Activated T-helper 1 cell treated with anti-CD3 and anti-CD28 coated beads, Interleukin-12 subunit alpha, Interleukin-12 subunit beta, Interleukin-2, Interleukin-4 antibody, amounts not matched to agents 30 ng/mL and 10 ng/mL and 1 ng/mL, durations not matched to agents 14 hours and 24 hours and 36 hours (primary cell): ENCODE measurements around the gene TEDDM1. TPM values are rescaled to one million over a fixed set of nuclear protein-coding genes. Genes with fewer than 3 reads are reported as not detected.
"Not testable (repeated sequence)": the region's sequence is repeated elsewhere in the genome, so short reads cannot be mapped to it uniquely, and the experiment has no call there.

Experiments
- DNase-seq: peaks from one replicate; pipeline ENCODE4 v3.0.0; 2021; ENCODE audit warnings: low spot score
- H3K27ac Mint-ChIP-seq: one replicate; pipeline ENCODE4 v1.8.0; 2021; ENCODE audit warnings: mild to moderate bottlenecking, mixed read lengths
- H3K27me3 Mint-ChIP-seq: one replicate; pipeline ENCODE4 v1.8.0; 2022; ENCODE audit warnings: mild to moderate bottlenecking, moderate library complexity, mixed read lengths; ENCODE audit not compliant: insufficient read depth
- H3K36me3 Mint-ChIP-seq: one replicate; pipeline ENCODE4 v1.8.0; 2021; ENCODE audit warnings: low read depth, mixed read lengths
- H3K4me1 Mint-ChIP-seq: one replicate; pipeline ENCODE4 v1.8.0; 2021; ENCODE audit warnings: low read depth, mixed read lengths
- H3K4me3 Mint-ChIP-seq: one replicate; pipeline ENCODE4 v1.8.0; 2021; ENCODE audit warnings: mild to moderate bottlenecking, moderate library complexity, mixed read lengths
- H3K9me3 Mint-ChIP-seq: one replicate; pipeline ENCODE4 v1.8.0; 2021; ENCODE audit warnings: mixed read lengths
- intact Hi-C: fragments of 100-400 bp; cut with micrococcal nuclease; formaldehyde crosslinking; loops from one replicate; pipeline ENCODE4 v1.15.1; 2024
- total RNA-seq: library from RNA; stranded (reverse); gene quantifications from 2 replicates; pipeline ENCODE4 v1.2.3, GENCODE V29; 2022

Gene TEDDM1, protein sequence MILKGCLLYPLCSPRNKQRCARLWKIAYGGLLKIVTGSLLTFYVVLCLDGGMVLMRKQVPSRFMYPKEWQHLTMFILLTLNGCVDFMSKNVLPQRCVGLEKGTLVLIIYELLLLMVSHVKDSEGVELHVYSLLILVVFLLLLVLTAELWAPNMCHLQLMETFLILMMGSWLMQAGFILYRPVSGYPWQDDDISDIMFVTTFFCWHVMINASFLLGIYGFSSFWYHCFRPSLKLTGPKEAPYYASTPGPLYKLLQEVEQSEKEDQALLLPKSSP
- not detected in 2 replicates for total RNA-seq

DNA sequence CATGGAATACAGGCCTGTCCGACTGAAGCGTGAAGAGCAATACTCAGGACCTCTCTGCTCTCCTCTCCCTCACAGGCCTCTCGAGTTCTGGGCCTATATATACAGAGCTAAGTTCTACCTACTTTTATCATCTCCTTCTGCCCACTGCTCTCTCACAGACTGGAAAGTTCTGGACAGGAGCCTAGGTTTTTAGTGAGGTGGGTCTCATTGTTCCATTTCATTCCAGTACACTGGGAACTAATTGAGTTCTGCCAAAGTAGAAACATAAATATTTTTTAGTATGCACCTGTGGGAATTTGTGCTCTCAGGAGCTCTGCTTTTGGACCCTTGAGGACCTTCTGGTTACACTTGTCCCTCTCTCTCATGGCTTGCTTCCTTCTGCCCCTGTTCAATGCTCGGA, at the start of gene TEDDM1:
TSS of gene TEDDM1 (minus strand) at position 101 of the 400 bp plus-strand sequence. CDS start 182 bp downstream, outside the sequence.
- no peak within 1 kb of the TSS for H3K4me3 Mint-ChIP-seq
- H3K9me3 Mint-ChIP-seq, result peaks cover 4% of the 10 kb centered on the region
- no peak for DNase-seq
- H3K27me3 Mint-ChIP-seq, result peaks cover 24% of the 10 kb centered on the region
- intact Hi-C loops, result no loop called here
- peaks cover 7% of the 10 kb centered on the region for H3K4me1 Mint-ChIP-seq
- no peak within 1 kb of the TSS for H3K27ac Mint-ChIP-seq
- H3K36me3 Mint-ChIP-seq, result peaks cover 3% of the 10 kb centered on the region

DNA sequence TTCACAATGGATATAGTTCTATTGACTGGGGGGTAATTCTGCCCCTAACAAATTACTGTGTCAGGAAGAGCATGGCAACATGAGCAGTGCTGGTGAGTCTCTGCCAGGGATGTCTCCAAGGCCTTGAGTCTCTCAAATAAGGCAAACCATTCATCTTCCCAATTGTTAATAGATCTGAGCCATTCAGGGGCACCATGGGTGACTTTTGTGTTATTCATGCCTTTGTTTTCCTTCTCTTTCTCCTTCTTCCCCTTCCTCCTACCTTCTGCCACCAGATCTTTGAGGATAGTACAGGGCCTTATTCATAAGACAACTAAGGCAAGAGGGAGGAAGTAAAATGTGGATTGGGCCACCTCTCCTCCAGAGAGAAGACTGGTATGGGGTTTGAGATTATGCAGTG, 49.6 kb upstream of the TEDDM1 start, which contains the start of gene RGSL1:
TSS of gene RGSL1 (plus strand) at position 60 of the 400 bp plus-strand sequence. CDS start at position 80, 20 bp downstream.
- intact Hi-C loops, result no loop called here
- no peak within 1 kb of the TSS for H3K4me3 Mint-ChIP-seq
- no peak within 1 kb of the TSS for H3K27ac Mint-ChIP-seq
- H3K27me3 Mint-ChIP-seq, result peaks cover 4% of the 10 kb centered on the region
- H3K36me3 Mint-ChIP-seq, result no peaks in the 10 kb centered on the region
- peaks cover 7% of the 10 kb centered on the region for H3K4me1 Mint-ChIP-seq
- no peaks in the 10 kb centered on the region for H3K9me3 Mint-ChIP-seq
- no peak for DNase-seq

DNA sequence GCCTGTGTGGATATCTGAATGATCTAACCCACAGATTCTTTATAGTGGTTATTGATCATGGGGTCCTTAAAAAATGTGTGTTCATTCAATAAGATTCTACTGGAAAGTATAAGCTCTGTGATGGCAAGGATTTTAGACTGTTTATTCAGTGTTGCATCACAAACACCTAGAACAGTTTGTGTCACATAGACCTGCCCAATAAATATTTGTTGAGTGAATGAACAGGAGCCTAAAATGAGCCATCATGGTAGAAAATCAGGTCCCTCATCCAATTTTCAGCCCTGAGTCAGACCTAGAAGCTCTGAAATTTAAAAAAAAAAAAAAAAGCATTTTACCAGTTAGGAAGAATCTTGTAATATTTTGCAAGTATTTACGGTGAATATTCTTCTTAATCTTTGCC, 47.2 kb upstream of the TEDDM1 start:
- Mint-ChIP-seq H3K4me1 (peaks cover 7% of the 10 kb centered on the region), H3K4me3 (no peak overlapping the region), H3K36me3 (no peaks in the 10 kb centered on the region), H3K27me3 (peaks cover 3% of the 10 kb centered on the region), H3K27ac (no peak overlapping the region), H3K9me3 (no peaks in the 10 kb centered on the region)
- intact Hi-C loops, result loop anchor here (2.0 kb wide), 2 partner anchors 147 to 363 kb away; no protein-coding TSS in a partner anchor
- no peak for DNase-seq

DNA sequence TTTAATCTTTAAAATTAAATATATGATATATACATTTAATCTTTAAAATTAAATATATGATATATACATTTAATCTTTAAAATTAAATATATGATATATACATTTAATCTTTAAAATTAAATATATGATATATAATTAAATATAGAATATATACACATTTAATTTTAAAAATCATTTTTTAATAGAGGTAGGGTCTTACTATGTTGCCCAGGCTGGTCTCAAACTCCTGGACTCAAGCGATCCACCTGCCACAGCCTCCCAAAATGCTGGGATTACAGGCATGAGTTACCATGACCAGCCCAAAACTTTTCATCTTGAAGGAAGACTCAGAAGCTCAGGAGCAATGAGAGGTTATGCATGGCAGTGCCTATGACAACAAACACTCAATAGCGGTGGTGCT, 46.7 kb upstream of the TEDDM1 start:
- H3K36me3 Mint-ChIP-seq, H3K9me3 Mint-ChIP-seq, H3K27ac Mint-ChIP-seq, DNase-seq, H3K27me3 Mint-ChIP-seq, H3K4me1 Mint-ChIP-seq, H3K4me3 Mint-ChIP-seq: not testable (repeated sequence)
- intact Hi-C loops, result loop anchor here (2.0 kb wide), 2 partner anchors 148 to 362 kb away; no protein-coding TSS in a partner anchor

DNA sequence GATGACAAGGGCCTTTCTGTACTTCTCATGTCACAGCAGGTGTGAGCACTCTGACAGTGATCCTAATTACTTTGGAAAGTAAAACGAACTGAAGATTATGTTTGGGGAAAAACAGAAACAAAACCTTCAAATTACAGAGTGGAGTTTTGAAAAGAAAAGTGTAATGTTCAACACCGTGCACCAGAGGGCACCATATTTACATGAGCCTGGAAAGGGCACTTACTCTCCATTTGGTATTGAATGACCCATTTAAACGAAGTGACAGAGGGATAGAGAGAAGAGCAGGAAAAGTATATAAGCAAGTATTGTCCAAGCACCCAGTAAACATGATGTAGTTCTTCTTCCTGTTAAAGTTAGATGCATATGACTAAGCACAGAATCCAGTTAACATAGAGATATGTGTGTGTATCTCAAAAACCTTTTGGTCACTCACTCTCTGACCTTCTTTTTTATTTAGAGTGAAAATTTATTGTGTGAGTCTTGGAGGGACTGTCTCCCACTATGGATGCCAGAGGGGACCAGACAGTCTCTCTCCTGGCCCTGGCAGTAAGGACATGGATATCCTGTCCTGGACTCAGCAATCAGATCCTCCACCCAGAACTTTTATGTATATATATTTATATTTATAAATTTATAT, 45.7 kb upstream of the TEDDM1 start:
- intact Hi-C loops, result loop anchor here (1.0 to 2.0 kb wide), 4 partner anchors 30 to 361 kb away; no protein-coding TSS in a partner anchor
- Mint-ChIP-seq H3K27ac (no peak overlapping the region), H3K27me3 (peaks cover 3% of the 10 kb centered on the region), H3K36me3 (no peaks in the 10 kb centered on the region), H3K9me3 (no peaks in the 10 kb centered on the region), H3K4me3 (no peak overlapping the region), H3K4me1 (peaks cover 7% of the 10 kb centered on the region)
- no peak for DNase-seq

DNA sequence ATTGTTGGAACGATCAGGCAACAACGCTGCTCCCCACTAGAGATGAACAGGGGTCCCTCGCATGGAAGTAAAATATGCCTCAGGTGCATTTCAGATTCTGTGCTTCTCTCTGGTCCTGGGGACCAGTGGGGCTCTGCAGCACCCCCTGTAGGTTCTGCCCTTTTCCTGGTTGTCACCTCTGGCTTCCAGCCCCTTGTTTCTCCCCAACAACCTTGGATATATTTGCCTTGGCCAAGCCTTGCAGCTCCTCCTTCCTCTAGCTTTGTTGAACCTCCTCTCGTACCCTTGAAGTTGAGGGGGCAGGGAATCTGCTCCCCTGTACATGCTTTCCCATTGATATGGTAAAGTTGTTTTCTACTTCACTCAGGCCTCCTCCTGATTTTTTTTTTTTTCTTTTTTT, 44.0 kb upstream of the TEDDM1 start:
- Mint-ChIP-seq H3K9me3 (no peaks in the 10 kb centered on the region), H3K36me3 (no peaks in the 10 kb centered on the region), H3K4me3 (no peak overlapping the region), H3K4me1 (peaks cover 7% of the 10 kb centered on the region), H3K27me3 (peaks cover 3% of the 10 kb centered on the region), H3K27ac (no peak overlapping the region)
- intact Hi-C loops, result no loop called here
- DNase-seq, result no peak

DNA sequence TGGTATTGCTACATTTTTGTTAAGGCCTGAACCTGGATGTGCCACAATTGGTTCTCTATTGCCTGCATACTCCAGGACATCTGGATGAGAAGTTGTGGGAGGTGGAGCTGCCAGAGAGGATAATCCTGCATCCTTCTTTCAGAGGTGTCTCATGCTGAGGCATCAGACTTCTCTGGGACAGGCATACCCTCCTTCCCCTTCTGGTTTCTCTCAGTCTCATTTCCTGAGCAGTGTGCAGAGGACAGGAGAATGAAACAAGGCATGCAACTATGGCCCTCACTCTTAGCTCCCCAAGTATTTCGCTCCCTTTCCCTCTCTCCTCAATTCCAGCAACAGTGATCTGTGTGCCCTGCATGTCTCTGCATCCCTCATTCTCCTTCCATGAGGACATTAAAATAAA, 41.9 kb upstream of the TEDDM1 start:
- Mint-ChIP-seq H3K9me3 (peaks cover 10% of the 10 kb centered on the region), H3K4me3 (no peak overlapping the region), H3K27ac (no peak overlapping the region), H3K36me3 (no peaks in the 10 kb centered on the region), H3K4me1 (peaks cover 7% of the 10 kb centered on the region), H3K27me3 (no peaks in the 10 kb centered on the region)
- no peak for DNase-seq
- intact Hi-C loops, result no loop called here

DNA sequence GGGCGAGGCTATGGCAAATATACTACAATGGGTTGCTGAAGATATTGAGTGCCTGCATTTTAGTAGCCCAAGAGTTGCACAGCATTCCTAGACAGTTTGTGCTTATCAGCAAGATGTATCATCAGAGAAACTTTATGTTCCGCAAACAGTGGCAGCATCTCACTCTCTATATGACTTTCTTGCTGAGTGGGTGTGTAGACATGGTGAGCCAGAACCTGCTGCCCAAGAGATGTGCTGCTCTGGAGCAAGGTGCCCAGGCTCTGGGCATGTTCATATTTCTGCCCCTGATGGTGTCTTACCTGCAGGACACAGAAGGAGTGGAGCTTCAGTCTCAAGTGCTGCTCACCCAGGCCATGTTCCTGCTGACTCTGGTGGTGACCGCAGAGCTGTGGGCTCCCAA, 41.3 kb upstream of the TEDDM1 start:
- Mint-ChIP-seq H3K9me3 (peaks cover 10% of the 10 kb centered on the region), H3K36me3 (no peaks in the 10 kb centered on the region), H3K4me1 (peaks cover 7% of the 10 kb centered on the region), H3K4me3 (no peak overlapping the region), H3K27ac (no peak overlapping the region), H3K27me3 (no peaks in the 10 kb centered on the region)
- no peak for DNase-seq
- intact Hi-C loops, result no loop called here

DNA sequence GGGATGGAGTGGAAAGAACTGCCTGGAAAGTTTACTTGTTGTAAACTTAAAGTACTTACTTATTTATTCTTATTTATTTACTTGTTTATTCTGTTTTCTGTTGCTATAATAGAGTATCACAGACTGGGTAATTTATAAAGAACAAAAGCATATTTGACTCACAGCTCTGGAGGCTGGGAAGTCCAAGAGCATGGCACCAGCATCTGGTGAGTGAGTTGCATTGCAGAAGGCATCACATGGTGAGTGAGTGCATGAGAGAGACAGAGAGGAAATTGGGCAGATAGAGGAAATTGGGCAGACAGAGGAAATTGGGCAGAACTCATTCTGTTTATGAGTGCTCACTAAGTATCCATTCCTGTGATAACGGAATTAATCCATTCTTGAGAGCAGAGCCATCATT, 37.9 kb upstream of the TEDDM1 start:
- intact Hi-C loops, result loop anchor here (10.0 kb wide), 1 partner anchor 194 kb away; no protein-coding TSS in a partner anchor
- no peaks in the 10 kb centered on the region for H3K36me3 Mint-ChIP-seq
- H3K4me1 Mint-ChIP-seq, result no peaks in the 10 kb centered on the region
- peaks cover 10% of the 10 kb centered on the region for H3K9me3 Mint-ChIP-seq
- H3K27ac Mint-ChIP-seq, result no peak overlapping the region
- H3K27me3 Mint-ChIP-seq, result peaks cover 4% of the 10 kb centered on the region
- DNase-seq, result no peak
- H3K4me3 Mint-ChIP-seq, result no peak overlapping the region

DNA sequence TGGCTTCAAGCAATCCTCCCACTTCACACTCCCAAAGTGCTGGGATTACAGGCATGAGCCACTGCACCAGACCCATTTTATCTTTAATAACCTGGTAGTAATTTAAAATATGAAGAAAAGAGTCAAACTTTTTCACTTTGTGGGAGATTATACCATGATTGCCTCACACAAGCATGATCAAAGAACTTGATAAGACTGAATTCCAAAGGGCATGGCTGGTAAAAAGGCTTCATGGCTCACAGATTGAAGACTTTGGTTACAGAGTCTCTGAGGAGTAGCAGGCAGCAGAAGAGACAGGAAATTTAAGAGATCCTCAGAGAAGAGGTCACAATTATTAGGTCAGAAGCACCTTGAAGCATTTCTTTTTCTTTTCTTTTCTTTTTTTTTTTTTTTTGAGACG, 33.1 kb upstream of the TEDDM1 start:
- H3K27ac Mint-ChIP-seq, result no peak overlapping the region
- H3K4me1 Mint-ChIP-seq, result peaks cover 19% of the 10 kb centered on the region
- intact Hi-C loops, result loop anchor here (10.0 kb wide), 1 partner anchor 189 kb away; no protein-coding TSS in a partner anchor
- no peak for DNase-seq
- no peak overlapping the region for H3K4me3 Mint-ChIP-seq
- peaks cover 8% of the 10 kb centered on the region for H3K9me3 Mint-ChIP-seq
- peaks cover 4% of the 10 kb centered on the region for H3K27me3 Mint-ChIP-seq
- H3K36me3 Mint-ChIP-seq, result no peaks in the 10 kb centered on the region

DNA sequence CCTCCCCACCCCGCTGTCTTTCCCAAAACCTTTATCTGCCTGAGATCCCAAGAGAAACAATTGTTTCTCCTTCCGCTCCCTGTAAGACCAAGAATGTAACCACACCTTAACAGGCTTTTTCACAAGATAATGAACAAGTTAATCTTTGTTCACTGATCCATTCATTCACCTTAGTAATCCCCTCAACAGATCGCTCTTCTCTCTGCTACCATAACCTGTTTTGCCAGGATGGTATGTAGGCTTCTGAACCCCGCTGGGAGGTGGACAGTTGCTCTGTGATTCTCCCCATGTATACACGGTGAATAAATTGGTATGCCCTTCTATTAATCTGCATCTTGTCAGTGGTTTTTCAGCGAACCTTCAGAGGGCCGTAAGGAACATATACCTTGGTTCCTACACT, 30.8 kb upstream of the TEDDM1 start:
- intact Hi-C loops, result loop anchor here (10.0 kb wide), 1 partner anchor 186 kb away; no protein-coding TSS in a partner anchor
- H3K4me1 Mint-ChIP-seq, result peaks cover 28% of the 10 kb centered on the region
- no peaks in the 10 kb centered on the region for H3K9me3 Mint-ChIP-seq
- H3K27ac Mint-ChIP-seq, result no peak overlapping the region
- H3K4me3 Mint-ChIP-seq, result no peak overlapping the region
- no peak for DNase-seq
- H3K27me3 Mint-ChIP-seq, result peaks cover 4% of the 10 kb centered on the region
- no peaks in the 10 kb centered on the region for H3K36me3 Mint-ChIP-seq

DNA sequence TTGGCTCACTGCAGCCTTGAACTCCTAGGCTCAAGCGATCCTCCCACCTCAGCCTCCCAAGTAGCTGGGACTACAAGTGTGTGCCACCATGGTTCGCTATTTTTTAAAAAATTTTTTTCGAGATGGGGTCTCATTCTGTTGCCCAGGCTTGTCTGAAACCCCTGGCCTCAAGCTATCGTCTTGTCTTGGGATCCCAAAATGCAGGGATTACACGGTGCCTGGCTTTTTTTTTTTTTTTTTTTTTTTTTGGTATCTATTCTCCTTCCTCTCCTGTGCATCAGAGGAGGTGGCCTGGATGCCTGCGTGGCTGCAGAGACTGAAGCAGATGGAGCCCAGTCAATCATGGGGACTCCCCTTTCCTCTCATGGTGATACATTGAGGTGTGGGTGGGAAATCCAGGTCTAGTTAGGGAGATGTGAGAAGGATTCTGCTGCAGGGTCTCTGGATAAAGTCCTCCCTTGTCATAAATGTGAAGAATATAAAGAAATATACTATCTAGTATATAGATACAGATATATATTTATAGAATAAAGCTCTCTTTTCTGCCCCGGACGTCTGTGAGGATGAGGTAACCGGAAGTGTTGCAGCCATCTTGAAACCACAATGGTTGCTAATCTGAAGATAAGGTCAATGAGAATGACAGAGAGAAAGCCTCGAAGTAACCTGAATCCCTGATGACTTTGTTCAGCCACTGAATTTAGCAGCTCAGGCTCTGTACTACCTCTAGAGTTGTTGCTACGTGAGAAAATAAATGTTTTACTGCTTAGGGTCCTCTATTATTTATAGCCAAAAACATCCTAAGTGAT, 30.0 kb upstream of the TEDDM1 start:
- peak; percentile 47 for DNase-seq
- H3K27me3 Mint-ChIP-seq, result peaks cover 4% of the 10 kb centered on the region
- no peak overlapping the region for H3K4me3 Mint-ChIP-seq
- peak overlapping the region; percentile 72 for H3K27ac Mint-ChIP-seq
- intact Hi-C loops, result loop anchor here (10.0 kb wide), 1 partner anchor 186 kb away; no protein-coding TSS in a partner anchor
- no peaks in the 10 kb centered on the region for H3K36me3 Mint-ChIP-seq
- H3K4me1 Mint-ChIP-seq, result peaks cover 28% of the 10 kb centered on the region
- no peaks in the 10 kb centered on the region for H3K9me3 Mint-ChIP-seq
